Epidermal melanocyte (primary cell): ENCODE results near the gene EYS.

Source experiments
- DNase-seq: peaks from one replicate; pipeline ENCODE4 v3.0.0; 2011; ENCODE audit warnings: low spot score; ENCODE audit not compliant: insufficient read length

The EYS gene

DNA sequence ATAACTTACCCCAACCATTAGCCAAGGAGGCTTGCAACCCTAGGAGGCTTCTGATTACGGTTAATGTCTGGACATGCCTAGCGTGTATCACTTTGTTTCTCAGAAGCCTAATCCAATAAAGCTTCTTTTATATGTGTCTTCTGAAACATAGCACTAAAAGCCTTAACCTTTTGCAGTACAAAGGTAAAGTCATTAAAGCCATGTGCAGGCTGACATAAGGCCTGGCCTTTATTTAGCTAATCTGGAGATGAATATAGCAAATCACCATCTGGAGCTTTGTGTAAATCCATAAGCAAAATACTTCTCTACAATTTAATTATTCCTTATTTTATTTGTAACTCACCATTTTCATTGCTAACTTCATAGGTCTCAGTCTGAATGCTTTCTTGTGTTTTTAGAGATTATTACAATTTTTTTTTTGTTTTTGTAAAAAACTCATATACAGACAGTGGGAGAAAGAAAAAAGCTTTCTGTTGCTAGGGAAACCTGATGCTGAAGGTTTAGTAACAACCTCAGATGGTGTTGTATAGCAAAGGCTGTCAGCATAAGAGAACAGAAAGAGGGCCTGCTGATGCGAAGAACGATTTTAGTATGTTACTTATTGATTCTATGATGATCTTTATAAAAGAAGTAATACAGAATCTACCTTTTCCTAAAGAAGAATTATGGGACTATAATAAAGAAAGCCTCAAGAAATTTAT lies at the start of gene EYS:
EYS (minus strand) TSS at position 101 of the 701 bp plus-strand sequence. CDS start 211,816 bp downstream, outside the sequence.
- DNase-seq = no peak

DNA sequence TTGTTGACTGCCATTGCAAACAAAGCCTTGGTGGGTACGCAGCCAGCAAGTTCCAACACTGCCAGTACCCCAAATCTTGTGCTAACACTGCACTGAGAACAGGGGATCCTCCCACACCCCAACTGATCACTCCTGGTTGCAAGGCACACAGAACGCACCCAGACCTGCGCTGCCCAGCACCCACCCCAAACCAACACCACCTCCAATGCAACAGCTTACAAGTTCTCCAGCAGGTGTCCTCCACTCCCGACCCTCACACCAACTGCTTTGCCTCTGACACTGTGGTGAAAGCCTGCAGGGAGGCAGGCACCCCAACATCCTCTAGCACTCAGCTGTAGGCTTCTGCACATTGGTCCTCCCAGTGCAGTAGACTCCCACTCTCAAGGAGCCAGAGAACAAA lies 39.3 kb upstream of the EYS start:
- no peak for DNase-seq

DNA sequence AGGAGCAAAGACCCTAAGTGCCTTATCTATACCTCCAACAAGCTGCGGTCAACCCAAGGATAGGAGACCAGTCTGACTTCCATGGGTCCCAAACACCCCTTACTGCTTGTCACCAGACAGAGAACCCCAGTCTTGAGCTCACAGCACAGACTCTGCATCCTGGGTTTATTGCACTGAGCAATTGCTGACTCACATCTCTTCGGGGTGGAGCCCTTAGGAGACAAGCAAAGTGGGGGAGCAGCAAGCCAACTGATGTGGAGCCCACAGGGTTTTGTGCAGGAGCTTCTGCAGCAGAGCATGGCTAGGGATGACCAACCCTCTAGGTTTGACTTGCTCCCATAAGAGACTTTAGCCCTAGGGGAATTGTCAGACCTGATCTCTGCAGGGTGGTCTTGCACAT lies 38.6 kb upstream of the EYS start:
- no peak for DNase-seq

- DNase-seq = no peak
Measured at GRCh38 chr6:65728879-65729479, 22.0 kb upstream of the EYS start.

DNA sequence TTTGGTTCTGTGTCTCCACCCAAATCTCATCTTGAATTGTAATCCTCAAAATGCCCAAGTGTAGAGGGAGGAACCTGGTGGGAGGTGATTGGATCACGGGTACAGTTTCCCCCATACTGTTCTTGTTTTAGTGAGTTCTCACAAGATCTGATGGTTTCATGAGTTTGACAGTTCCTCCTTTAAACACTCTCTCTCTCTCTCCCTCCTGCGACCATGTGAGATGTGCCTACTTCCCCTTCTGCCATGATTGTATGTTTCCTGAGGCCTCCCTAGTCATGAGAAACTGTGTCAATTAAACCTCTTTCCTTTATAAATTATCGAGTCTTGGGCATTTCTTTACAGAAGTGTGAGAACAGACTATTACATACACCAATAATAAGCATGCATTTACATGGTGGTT lies 12.1 kb upstream of the EYS start:
- DNase-seq = no peak

- DNase-seq = no peak
Measured at GRCh38 chr6:65711531-65711930, 4.5 kb upstream of the EYS start.

GRCh38 chr6:65709099-65709830 lies 2.2 kb upstream of the EYS start:
- DNase-seq = no peak

- DNase-seq = no peak
Measured at GRCh38 chr6:65708162-65708561, 1.1 kb upstream of the EYS start.

GRCh38 chr6:65706436-65706835 lies 590 bp downstream of the EYS start:
- DNase-seq = no peak

- DNase-seq = no peak
Measured at GRCh38 chr6:65701325-65701724, 5.7 kb downstream of the EYS start.

- DNase-seq = no peak
Measured at GRCh38 chr6:65700561-65700960, 6.5 kb downstream of the EYS start.

- DNase-seq = no peak
Measured at GRCh38 chr6:65692109-65692508, 14.9 kb downstream of the EYS start.

DNA sequence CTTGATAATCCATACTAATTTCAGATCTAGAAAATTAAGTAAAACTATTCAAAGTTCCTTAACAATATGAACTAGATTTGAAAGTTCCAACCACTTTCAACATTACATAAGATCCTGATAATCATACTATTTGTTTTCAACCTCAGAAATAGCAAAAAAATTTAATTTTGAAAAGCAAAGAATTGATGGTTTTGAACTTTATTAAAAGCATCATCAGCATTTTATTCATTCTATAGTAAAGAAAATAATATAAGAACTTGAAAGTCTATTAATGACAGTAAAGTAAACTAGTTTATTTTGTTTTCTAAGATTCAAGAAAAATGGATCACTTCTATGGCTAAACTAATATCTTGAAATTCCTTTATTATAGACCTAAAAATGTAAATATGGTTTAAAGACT lies 26.8 kb downstream of the EYS start:
- DNase-seq = no peak

- DNase-seq = no peak
Measured at GRCh38 chr6:65671922-65672321, 35.1 kb downstream of the EYS start.

DNA sequence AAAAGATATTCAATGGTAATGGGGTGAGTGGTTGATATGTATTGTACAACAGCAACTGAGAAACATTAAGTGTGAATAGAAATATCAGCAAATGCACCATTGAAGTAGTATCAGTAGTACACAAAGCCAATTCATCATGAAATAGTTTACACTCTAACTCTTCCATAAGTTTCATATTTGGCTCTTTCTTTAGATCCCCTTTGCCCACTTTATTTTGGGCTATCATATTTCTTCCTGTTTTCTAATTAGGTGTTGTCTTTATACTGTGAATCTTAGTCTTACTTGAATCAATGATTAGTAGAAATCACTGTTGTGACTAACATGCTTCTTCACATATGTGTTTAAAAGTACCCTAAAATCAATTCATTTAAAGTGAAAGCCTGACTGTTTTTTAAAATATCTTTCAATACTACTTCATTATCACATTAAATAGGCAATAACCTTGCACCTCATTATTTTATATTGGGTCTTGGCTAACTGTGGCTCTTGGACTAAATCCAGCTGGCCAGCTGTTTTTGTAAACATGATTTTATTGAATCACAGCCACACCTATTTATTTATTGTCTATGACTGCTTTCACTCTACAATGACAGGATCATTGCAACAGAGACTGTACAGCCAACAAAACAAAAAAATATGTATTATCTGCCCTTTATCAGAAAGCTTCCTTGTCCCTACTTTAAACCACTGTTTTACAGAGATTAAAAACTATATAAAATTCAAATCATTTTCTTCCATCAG lies 38.9 kb downstream of the EYS start:
- no peak for DNase-seq

DNA sequence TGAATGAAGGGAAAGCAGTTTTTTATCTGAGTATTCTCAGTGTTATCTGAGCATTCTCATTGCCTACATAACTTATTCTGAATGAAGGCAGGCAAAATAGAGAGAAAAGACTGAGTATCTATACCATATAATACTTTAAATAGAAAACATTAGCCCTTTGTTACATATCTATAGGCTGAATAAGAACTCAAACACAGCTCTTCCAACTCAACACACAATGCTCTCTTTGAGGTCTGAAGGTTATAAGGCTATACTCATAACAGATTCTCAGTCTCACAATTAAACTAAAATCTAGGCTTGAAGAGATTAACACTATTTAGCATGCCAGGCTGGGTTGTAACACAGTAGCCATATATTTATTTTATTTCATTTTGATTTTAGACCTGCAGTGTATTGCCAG lies 56.9 kb downstream of the EYS start:
- no peak for DNase-seq

DNA sequence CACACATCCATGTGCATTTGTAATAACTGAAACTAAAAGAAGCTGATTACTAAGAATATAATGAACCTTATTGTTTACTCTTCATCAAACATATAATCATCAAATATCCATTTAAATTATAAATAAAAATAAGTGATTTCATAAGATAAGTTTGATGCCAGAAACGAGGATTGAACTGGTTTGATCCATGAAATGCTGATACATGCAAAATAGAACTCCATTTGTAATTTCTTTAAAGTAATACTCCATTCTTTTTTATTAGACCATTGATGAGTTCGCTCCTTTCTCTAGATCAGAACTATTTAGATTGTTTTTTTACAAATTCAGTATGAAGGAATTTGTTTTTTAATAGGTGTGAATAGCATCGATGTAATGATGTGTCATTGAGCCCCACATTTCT lies 57.6 kb downstream of the EYS start:
- no peak for DNase-seq

DNA sequence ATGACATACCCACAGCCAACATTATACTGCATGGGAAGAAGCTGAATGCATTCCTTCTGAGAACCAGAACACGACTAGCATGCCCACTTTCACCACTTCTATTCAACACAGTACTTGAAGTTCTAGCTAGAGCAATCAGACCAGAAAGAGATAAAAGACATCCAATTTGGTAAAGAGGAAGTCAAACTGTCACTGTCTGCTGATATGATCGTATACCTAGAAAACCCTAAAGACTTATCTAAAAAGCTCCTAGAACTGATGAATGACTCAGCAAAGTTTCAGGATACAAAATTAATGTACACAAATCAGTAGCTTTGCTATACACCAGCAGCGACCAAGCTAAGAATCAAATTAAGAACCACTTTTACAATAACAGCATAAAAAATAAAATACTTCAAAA lies 60.5 kb downstream of the EYS start:
- no peak for DNase-seq

DNA sequence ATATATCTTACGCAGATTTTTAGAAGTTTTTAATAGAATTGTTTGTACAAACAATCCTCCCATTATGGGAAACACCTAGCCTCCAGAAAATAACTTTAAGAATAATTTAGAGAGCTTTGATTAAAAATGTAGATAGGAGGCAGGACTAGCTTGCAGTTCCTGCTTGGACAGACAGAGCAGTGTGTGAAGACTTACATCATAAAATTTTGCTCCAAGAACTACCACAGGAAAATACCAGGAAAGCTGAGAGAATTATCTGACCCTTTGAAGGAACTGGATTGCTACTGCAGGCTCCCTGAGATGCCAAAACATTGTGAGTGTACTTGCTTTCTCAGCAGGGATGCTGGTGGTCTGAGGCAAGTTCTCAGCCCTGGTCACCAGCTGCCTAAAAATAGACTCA lies 64.2 kb downstream of the EYS start:
- no peak for DNase-seq

DNA sequence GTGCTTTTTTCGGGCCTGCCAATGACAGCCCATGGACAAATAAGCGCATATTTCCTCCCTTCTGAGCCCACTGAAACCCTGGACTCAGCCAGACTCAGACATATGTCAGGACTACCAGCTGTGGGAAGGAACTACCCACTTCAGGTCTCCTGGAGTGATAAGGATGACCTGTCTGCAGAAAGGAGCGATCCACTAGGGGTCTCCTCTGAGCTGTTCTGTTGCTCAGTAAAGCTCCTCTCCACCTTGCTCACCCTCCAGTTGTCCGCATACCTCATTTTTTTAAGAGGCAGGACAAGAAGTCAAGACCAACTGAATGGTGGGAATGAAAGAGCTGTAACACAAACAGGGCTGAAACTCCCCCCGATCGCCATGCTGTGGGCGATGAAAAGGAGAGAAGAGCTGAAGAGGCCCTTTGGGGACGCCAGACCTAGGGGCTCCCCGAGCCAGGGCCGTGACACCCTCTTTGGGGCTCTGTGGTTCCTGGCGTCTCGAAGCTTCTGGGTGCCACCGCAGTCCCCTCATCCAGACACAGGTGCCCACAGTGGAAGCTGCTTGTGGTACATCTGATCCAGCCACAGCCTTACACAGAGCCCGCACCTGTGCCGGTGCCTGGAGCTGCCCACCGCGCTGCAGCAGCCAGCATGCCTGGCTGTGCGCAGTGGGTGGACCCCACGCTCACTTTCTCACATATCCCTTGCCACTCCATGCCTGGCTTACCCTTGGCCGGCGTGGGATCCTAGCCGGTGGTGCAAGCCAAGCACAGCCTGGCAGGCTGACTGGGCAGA lies 68.8 kb downstream of the EYS start:
- no peak for DNase-seq
